Activated naive CD4-positive, alpha-beta T cell treated with anti-CD3 and anti-CD28 coated beads, Interleukin-2, amount 50 U/mL, for 24 hours (primary cell): ENCODE measurements around the gene S100A5.
"Not testable (repeated sequence)": the region's sequence is repeated elsewhere in the genome, so short reads cannot be mapped to it uniquely, and the experiment has no call there.

ENCODE experiments used
- H3K27ac Mint-ChIP-seq: one replicate; pipeline ENCODE4 v1.8.0; 2021; ENCODE audit warnings: mild to moderate bottlenecking, mixed read lengths
- H3K27me3 Mint-ChIP-seq: one replicate; pipeline ENCODE4 v1.8.0; 2021; ENCODE audit warnings: mixed read lengths
- H3K36me3 Mint-ChIP-seq: one replicate; pipeline ENCODE4 v1.8.0; 2021; ENCODE audit warnings: mixed read lengths
- H3K4me1 Mint-ChIP-seq: one replicate; pipeline ENCODE4 v1.8.0; 2021; ENCODE audit warnings: mixed read lengths
- H3K4me3 Mint-ChIP-seq: one replicate; pipeline ENCODE4 v1.8.0; 2021; ENCODE audit warnings: mild to moderate bottlenecking, mixed read lengths
- H3K9me3 Mint-ChIP-seq: one replicate; pipeline ENCODE4 v1.8.0; 2021; ENCODE audit warnings: mixed read lengths

The S100A5 gene

DNA sequence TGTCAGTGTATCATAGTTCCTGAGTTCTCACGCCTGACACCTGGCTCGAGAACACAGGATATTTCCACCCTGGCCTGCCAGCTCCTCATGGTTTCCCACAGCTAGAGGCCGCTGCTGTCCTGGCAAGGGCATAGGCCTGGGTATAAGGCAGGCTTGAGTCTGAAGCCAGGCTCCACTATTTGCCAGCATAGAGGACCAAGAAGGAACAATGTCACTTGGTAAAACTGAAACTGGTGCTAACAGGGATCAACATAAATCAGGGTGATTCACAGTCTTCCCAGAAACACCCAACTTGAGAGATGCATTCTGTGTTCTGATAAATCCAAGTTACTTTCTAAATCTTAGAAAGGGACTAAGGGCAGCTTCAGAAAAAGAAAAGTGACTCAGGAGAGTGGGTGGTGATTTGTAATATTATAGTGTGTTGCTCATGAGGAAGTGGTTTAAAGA lies 31.9 kb upstream of the S100A5 start:
- H3K4me3 Mint-ChIP-seq: peak overlapping the region; percentile 41
- H3K27me3 Mint-ChIP-seq: no peaks in the 10 kb centered on the region
- H3K9me3 Mint-ChIP-seq: no peaks in the 10 kb centered on the region
- peaks cover 37% of the 10 kb centered on the region for H3K4me1 Mint-ChIP-seq
- peak overlapping the region; percentile 71 for H3K27ac Mint-ChIP-seq
- no peaks in the 10 kb centered on the region for H3K36me3 Mint-ChIP-seq

DNA sequence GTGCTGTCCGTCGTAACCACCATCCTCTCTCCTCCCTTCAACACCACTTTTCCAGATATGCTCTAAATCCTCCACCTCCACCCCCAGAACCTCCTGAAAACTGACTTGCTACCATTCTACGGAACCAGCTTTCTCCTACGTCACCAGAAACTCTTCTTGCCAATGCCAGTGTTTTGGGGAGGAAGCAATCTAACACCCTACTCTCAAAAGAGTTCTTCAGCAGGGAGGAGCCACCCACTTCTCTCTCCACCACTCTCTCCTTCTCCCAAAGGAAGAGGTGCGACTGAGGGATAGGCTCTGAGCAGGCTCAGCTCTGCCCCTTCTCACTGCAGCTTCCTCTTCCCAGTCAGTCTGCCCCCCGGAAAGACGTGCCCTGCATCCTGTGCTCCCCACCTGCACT lies 31.0 kb upstream of the S100A5 start:
- H3K27ac Mint-ChIP-seq: peak overlapping the region; percentile 80
- H3K27me3 Mint-ChIP-seq: no peaks in the 10 kb centered on the region

DNA sequence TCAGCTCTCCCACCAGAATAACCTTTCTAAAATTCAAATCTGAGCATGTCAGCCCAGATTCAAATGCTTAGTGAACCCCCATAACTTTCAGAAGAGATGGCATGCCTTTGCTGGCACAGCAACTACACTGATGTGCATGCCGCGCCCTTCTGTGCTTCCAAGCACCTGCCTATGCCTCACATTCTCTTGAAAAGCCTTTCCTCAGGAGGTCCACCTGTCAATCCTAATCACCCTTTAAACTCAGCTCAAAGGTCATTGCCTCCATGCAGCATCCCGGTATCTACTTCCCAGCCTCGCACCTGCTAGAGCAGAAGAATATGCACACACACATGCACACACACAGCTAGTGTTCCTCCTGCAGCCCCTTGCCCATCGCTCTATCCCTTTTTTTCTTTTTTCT lies 30.1 kb upstream of the S100A5 start:
- no peaks in the 10 kb centered on the region for H3K36me3 Mint-ChIP-seq
- H3K9me3 Mint-ChIP-seq: no peaks in the 10 kb centered on the region
- no peak overlapping the region for H3K4me3 Mint-ChIP-seq
- peaks cover 52% of the 10 kb centered on the region for H3K4me1 Mint-ChIP-seq
- H3K27me3 Mint-ChIP-seq: no peaks in the 10 kb centered on the region
- no peak overlapping the region for H3K27ac Mint-ChIP-seq

More for the DNA sequence above, 31.0 kb upstream of the S100A5 start:
- H3K4me1 Mint-ChIP-seq: peaks cover 44% of the 10 kb centered on the region
- no peaks in the 10 kb centered on the region for H3K36me3 Mint-ChIP-seq
- no peak overlapping the region for H3K4me3 Mint-ChIP-seq
- H3K9me3 Mint-ChIP-seq: no peaks in the 10 kb centered on the region

DNA sequence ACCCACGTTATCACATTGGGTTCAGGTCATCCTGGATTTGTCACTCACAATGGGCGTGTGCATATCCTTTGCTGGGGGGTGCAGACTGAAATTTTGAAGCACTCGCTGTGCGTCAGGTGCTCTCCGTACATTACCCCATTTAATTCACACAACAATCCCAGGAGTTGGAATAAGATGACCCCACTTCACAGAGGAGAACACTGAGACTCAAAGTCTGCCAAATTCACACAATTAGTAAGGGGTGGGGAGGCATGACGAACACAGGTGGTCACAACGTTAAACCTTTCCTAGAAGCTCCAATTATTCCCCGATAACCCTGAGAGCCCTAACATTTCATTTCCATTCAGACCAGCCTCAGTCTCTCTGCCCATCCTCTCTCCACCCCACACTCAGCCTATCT lies 28.7 kb upstream of the S100A5 start:
- Mint-ChIP-seq H3K9me3 (no peaks in the 10 kb centered on the region), H3K36me3 (no peaks in the 10 kb centered on the region), H3K4me1 (peaks cover 59% of the 10 kb centered on the region), H3K27me3 (no peaks in the 10 kb centered on the region), H3K27ac (peak overlapping the region; percentile 46), H3K4me3 (peak overlapping the region; percentile 27)

DNA sequence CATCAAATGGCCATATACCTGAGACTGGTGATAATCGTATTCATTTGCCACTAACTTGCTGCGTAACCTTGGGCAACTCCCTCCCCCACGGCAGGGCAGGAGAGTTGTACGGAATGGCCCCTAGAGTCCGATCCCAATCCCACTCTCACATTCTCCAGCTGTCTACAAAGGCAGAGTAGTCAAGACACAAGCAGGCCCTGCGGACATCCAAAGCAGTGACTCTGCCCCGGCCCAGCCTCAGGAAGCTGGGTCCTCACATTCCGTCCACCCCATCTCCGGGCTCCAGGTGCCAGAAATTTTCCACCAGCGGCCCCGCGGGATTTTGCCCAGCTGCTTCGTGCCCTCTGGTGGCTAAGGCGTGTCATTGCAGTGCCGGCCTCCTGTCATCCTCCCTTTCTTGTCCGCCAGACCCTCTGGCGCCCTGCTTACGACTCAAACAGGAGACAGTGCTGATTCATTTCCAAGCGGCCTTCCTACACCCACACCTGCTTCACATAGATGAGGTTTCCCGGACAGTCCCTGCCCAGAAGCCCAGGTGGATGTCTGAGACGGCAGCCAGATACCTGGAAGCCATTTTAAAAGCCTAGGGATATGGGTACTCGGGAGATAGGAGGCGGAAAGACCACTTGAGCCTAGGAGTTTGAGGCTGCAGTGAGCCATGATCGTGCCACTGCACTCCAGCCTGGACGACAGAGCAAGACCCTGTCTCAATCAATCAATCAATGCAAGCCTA lies 27.8 kb upstream of the S100A5 start:
- peaks cover 57% of the 10 kb centered on the region for H3K4me1 Mint-ChIP-seq
- no peaks in the 10 kb centered on the region for H3K9me3 Mint-ChIP-seq
- no peaks in the 10 kb centered on the region for H3K36me3 Mint-ChIP-seq
- H3K4me3 Mint-ChIP-seq: peak overlapping the region; percentile 69
- no peaks in the 10 kb centered on the region for H3K27me3 Mint-ChIP-seq
- H3K27ac Mint-ChIP-seq: peak overlapping the region; percentile 68

DNA sequence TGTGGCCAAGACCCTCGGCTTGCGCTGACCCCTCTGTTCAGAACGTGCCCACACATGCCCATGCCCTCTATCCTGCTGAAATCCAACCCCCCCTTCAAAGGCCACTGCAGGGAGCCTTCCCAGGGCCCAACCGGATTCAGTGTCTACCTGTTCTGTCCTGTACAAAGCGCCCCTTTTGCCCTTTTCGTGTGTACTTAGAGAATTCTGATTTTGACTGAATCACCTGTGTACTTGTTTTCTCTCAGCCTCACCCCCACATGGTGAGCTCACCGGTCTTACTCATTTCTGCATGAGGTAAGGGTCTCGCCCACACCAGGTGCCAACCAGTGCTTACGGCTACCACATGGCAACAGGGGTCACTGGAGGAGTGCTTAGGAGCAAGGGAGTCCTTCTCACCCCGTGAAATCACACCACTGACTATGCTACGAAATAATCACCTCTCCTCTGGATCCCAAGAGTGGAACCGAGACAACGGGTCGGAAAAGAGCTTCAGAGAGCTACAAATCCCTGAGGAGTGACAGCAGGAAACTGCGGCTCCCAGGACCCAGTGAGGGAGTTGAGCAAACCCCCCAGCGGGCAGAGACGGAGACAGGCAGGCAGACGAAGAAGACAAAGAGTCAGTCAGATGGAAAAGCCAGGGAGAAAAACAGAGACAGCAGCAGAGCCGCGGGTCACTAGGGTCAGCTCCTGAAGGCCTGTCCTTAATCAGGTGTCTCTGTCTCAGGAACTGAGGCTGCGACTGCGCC lies 27.1 kb upstream of the S100A5 start:
- Mint-ChIP-seq H3K9me3 (no peaks in the 10 kb centered on the region), H3K4me1 (peaks cover 49% of the 10 kb centered on the region), H3K36me3 (no peaks in the 10 kb centered on the region), H3K27me3 (no peaks in the 10 kb centered on the region), H3K27ac (peak overlapping the region; percentile 94), H3K4me3 (peak overlapping the region; percentile 66)

DNA sequence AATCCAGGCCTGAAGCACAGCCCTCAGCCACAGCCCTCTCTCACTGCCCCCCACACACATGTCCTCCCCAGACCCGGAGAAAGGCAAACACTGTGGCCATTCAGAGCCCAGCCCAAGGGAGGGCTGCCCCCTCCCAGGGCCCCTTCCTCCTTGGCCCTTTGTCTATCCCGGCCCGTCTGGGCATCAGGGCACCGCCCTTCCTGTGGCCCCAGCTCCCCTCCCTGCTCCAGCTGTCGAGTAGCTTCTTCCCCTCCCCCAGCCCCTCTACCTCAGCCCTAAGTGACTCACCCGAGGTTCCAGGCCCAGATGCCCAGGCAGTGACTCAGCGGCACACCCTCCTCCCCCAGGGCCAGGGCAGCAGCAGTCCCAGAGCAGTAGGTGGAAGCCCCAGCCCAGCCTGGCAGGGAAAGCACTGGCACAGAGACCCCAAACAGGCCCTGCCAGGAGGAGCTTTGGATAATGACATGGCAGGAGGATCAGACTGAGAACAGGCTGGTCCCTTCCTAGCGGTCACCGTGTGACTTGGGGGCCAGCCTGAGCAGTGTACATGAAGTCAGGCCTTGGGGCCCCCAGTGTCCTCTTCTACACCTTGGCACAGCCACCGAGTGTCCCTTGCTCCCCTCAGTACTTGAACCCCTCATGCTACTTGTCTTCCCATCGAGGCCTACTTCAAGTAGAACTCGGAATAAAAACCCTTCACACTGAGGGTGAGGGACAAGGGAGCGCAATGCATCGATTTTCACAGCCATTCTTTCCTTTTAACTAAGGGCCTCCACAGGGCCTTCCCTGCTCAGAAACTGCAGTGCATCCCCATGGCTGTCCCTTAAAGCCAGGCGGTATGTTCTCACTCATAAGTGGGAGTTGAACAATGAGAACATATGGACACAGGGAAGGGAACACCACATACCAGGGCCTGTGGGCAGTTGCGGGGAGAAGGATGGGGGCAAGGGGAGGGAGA lies 26.0 kb upstream of the S100A5 start:
- H3K4me3 Mint-ChIP-seq: peak overlapping the region; percentile 58
- peaks cover 38% of the 10 kb centered on the region for H3K4me1 Mint-ChIP-seq
- H3K27me3 Mint-ChIP-seq: no peaks in the 10 kb centered on the region
- no peaks in the 10 kb centered on the region for H3K9me3 Mint-ChIP-seq
- peak overlapping the region; percentile 78 for H3K27ac Mint-ChIP-seq
- no peaks in the 10 kb centered on the region for H3K36me3 Mint-ChIP-seq

DNA sequence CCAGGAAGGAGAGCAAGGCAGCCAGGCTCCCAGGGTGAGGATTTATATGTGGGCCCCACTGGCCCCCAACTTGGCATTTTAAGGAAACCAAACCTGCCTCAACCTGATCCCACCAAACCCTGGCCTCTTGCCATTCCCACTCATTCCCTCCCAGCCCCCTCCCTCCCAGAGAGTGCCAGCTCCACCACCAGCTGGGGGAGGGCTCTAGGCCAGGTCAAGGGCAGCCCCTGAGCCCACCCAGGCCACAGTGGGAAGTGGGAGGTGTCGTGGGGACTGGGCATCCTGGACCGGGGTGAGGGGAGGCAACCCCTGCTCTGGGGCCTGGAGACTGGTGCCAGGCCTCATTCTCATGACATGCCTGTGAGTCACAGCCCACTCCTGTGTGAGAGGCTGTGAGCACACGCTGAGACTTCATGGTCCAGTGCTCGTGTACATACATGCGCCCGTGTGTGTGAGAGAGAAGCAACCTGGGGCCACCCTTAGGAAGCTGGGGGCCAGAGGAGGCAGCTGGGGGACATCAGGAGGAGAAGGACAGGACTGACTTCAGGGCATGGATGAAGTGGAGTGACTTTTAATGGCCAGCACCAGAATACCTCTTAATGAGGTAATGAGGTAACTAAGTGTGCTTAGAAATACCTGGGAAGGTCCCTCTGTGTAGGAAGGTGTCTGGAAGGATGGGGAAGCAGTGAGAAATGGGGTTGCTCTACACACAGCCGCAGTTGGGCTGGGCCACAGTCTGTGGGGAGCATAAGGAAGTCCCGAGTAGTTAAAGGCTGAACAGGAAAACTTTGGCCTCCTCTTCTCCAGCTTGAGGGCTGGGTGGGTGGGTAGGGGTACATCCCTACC lies 25.0 kb upstream of the S100A5 start, which contains the start of gene S100A2:
TSS of gene S100A2 (minus strand) at position 316 of the 846 bp plus-strand sequence. CDS start 1,967 bp downstream, outside the sequence.
- Mint-ChIP-seq H3K36me3 (no peaks in the 10 kb centered on the region), H3K27ac (peak within 1 kb of the TSS; percentile 100), H3K27me3 (no peaks in the 10 kb centered on the region), H3K4me1 (peaks cover 35% of the 10 kb centered on the region), H3K9me3 (no peaks in the 10 kb centered on the region), H3K4me3 (peak within 1 kb of the TSS; percentile 89)

DNA sequence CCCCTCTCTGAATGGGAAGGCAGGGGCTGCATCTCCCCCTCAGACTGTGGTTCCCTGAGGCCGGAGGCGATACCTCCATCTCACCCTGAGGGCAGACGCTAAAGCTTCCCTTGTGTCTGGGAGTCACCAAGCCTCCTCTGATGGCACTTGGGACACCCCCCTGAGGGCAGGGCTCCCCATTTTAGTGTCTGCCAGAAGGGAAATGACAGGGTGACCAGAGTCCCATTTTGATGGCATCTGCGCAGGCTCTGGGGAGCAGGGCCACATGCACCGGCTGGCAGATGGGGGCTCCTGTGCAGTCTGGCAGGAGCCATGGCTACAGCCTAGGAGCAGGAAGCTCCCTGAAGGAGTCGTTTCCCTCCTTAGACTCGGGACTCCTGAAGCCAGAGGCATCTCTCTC lies 23.3 kb upstream of the S100A5 start:
- Mint-ChIP-seq H3K9me3 (no peaks in the 10 kb centered on the region), H3K27me3 (no peaks in the 10 kb centered on the region), H3K4me1 (peaks cover 35% of the 10 kb centered on the region), H3K4me3 (no peak overlapping the region), H3K36me3 (no peaks in the 10 kb centered on the region), H3K27ac (no peak overlapping the region)

DNA sequence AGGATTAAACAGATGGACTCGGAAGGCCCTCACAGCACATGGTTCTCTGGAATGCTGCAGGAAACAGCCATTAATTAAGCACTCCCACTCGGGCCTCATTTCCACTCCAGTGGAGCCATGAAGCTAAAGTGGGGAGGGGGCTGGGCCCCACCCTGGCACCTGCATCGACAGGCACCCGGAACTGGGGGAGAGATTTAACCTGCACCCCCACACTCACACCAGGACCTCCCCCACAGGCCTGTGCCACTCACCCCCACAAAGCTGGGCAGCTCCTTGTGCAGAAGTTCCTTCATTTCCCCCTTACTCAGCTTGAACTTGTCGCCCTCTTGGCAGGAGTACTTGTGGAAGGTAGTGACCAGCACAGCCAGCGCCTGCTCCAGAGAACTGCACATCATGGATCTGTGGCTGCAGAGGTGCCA lies 22.8 kb upstream of the S100A5 start:
- Mint-ChIP-seq H3K4me1 (peaks cover 31% of the 10 kb centered on the region), H3K27ac (no peak overlapping the region), H3K9me3 (no peaks in the 10 kb centered on the region), H3K27me3 (no peaks in the 10 kb centered on the region), H3K36me3 (no peaks in the 10 kb centered on the region), H3K4me3 (no peak overlapping the region)

DNA sequence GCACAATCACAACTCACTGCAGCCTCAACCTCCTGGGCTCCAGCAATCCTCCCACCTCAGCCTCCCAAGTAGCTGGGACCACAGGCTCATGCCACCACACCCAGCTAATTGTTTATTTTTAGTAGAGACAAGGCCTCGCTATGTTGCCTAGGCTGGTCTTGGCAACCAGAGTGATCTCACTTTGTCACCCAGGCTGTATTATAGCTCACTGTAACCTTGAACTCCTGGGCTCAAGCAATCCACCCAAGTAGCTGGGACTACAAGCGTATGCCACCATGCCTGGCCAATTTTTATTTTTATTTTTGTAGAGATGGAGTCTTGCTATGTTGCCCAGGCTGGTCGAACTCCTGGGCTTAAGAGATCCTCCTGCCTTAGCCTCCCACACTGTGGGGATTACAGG lies 21.3 kb upstream of the S100A5 start:
- not testable (repeated sequence) for H3K27ac Mint-ChIP-seq

DNA sequence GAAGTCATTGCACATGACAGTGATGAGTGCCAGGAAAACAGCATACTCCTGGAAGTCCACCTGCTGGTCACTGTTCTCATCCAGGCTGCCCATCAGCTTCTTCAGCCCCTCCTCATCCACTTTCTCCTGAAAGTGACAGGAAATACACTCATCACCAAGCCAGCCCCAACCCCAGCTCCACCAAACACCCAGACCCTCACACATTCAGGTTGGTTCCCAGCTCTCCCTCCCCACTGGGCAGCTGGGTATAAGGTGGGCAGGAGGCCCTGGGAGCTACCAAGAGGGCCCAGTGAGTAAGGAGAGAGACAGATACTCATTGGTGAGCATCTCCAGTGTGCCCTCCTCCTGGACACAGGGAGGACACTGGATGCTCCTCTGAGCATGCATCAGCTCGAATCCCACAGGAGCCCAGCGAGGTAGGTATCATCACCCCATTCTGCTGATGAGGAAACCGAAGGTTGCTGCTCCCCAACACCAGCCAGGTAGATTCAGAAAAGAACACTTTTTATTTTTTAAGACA lies 20.8 kb upstream of the S100A5 start:
- no peaks in the 10 kb centered on the region for H3K9me3 Mint-ChIP-seq
- H3K36me3 Mint-ChIP-seq: no peaks in the 10 kb centered on the region
- peaks cover 13% of the 10 kb centered on the region for H3K4me1 Mint-ChIP-seq
- H3K27ac Mint-ChIP-seq: no peak overlapping the region
- no peak overlapping the region for H3K4me3 Mint-ChIP-seq
- H3K27me3 Mint-ChIP-seq: no peaks in the 10 kb centered on the region

More for the DNA sequence above, 21.3 kb upstream of the S100A5 start:
- H3K4me1 Mint-ChIP-seq: peaks cover 18% of the 10 kb centered on the region
- H3K4me3 Mint-ChIP-seq, H3K27me3 Mint-ChIP-seq, H3K36me3 Mint-ChIP-seq, H3K9me3 Mint-ChIP-seq: not testable (repeated sequence)

DNA sequence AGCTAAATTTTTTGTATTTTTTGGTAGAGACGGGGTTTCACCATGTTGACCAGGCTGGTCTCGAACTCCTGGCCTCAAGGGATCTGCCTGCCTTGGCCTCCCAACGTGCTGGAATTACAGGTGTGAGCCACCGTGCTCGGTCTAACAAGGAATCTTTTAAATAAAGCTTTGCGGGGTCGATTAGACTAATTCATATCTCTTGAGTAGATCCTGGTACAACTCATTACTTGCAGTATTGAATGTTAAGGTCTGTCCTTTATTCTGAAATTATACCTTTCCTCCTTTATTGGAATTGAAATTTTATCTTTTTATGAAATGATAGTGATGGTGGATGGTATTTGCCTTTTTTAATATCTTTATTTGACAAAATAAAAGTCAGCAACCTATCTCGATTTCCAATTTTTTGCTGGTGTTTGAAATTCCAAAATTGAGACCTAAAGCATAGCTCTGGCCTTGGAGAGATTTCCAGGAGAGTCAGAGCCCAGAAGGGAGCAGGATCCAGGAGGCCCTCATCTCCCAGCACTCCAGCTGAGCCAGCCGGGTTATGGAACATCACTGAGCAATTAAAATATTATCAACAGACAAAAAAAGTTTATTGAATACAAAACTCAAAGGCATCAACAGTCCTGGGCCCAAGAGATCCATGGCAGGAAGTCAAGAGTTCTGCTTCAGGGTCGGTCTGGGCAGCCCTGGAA lies 20.2 kb upstream of the S100A5 start:
- no peaks in the 10 kb centered on the region for H3K27me3 Mint-ChIP-seq
- no peaks in the 10 kb centered on the region for H3K9me3 Mint-ChIP-seq
- no peak overlapping the region for H3K27ac Mint-ChIP-seq
- no peak overlapping the region for H3K4me3 Mint-ChIP-seq
- H3K36me3 Mint-ChIP-seq: no peaks in the 10 kb centered on the region
- peaks cover 8% of the 10 kb centered on the region for H3K4me1 Mint-ChIP-seq

DNA sequence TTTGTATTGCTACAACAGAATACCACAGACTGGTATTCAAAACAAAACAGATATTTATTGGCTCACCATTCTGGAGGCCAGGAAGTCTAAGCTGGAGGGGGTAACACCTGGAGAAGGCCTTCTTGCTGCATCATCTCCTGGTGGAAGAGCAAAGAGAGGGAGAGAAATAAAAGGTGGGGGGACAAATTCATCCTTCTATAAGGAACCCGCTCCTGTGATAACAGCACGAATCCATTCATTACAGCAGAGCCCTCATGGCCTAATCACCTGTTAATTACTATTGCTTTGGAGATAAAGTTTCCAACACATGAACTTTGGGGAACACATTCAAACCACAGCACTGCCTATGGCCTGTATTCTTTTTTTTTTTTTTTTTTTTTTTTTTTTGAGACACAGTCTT lies 19.5 kb upstream of the S100A5 start:
- Mint-ChIP-seq H3K36me3 (no peaks in the 10 kb centered on the region), H3K27ac (no peak overlapping the region), H3K27me3 (no peaks in the 10 kb centered on the region), H3K4me1 (peaks cover 2% of the 10 kb centered on the region), H3K9me3 (no peaks in the 10 kb centered on the region), H3K4me3 (no peak overlapping the region)
